Measurements from ENCODE around the gene TAF11L13.
"Not testable (repeated sequence)": the region's sequence is repeated elsewhere in the genome, so short reads cannot be mapped to it uniquely, and the experiment has no call there.

Gene TAF11L13

DNA sequence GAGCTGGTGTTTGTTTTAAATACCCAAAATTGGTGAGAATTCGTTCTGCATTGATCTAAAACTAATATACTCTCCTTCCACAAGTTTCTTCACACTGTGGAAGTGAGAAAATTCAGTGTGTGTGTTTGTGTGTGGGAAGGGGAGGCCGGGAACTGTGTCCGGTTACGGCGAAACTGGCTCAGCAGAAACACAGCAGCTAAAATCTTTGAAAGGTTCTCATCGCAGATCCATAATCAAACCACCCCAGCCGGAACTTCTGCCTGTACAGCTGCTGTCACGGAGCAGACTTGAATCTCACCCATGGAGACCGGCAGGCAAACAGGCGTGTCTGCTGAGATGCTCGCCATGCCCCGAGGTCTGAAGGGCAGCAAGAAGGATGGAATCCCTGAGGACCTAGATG, at the start of gene TAF11L13:
Gene TAF11L13, plus strand, starts transcription at position 301 of the 400 bp plus-strand sequence.
- H3K9me3 Mint-ChIP-seq; H3K4me1 Mint-ChIP-seq; H3K4me3 Mint-ChIP-seq; H3K27ac Mint-ChIP-seq; H3K36me3 Mint-ChIP-seq (ENCODE audit: low read depth); H3K27me3 Mint-ChIP-seq (ENCODE audit: low read depth): not testable (repeated sequence)

DNA sequence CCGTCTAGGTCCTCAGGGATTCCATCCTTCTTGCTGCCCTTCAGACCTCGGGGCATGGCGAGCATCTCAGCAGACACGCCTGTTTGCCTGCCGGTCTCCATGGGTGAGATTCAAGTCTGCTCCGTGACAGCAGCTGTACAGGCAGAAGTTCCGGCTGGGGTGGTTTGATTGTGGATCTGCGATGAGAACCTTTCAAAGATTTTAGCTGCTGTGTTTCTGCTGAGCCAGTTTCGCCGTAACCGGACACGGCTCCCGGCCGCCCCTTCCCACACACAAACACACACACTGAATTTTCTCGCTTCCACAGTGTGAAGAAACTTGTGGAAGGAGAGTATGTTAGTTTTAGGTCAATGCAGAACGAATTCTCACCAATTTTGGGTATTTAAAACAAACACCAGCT, 46.2 kb upstream of the TAF11L13 start, which contains the start of gene TAF11L7:
Gene TAF11L7, minus strand, starts transcription at position 101 of the 400 bp plus-strand sequence.
- H3K27ac Mint-ChIP-seq = not testable (repeated sequence)

DNA sequence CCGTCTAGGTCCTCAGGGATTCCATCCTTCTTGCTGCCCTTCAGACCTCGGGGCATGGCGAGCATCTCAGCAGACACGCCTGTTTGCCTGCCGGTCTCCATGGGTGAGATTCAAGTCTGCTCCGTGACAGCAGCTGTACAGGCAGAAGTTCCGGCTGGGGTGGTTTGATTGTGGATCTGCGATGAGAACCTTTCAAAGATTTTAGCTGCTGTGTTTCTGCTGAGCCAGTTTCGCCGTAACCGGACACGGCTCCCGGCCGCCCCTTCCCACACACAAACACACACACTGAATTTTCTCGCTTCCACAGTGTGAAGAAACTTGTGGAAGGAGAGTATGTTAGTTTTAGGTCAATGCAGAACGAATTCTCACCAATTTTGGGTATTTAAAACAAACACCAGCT, 41.0 kb upstream of the TAF11L13 start, which contains the start of gene TAF11L8:
Gene TAF11L8, minus strand, starts transcription at position 101 of the 400 bp plus-strand sequence.
- H3K36me3 Mint-ChIP-seq (ENCODE audit: low read depth); H3K27me3 Mint-ChIP-seq (ENCODE audit: low read depth); H3K4me3 Mint-ChIP-seq; H3K9me3 Mint-ChIP-seq; H3K4me1 Mint-ChIP-seq; H3K27ac Mint-ChIP-seq: not testable (repeated sequence)

More for the DNA sequence above, 46.2 kb upstream of the TAF11L13 start, which contains the start of gene TAF11L7:
- H3K27me3 Mint-ChIP-seq (ENCODE audit: low read depth); H3K9me3 Mint-ChIP-seq; H3K36me3 Mint-ChIP-seq (ENCODE audit: low read depth); H3K4me1 Mint-ChIP-seq; H3K4me3 Mint-ChIP-seq: not testable (repeated sequence)

DNA sequence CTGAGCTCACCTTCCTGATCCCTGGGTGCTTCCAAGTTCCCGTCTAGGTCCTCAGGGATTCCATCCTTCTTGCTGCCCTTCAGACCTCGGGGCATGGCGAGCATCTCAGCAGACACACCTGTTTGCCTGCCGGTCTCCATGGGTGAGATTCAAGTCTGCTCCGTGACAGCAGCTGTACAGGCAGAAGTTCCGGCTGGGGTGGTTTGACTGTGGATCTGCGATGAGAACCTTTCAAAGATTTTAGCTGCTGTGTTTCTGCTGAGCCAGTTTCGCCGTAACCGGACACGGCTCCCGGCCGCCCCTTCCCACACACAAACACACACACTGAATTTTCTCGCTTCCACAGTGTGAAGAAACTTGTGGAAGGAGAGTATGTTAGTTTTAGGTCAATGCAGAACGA, 37.6 kb upstream of the TAF11L13 start, which contains the start of gene TAF11L9:
Gene TAF11L9, minus strand, starts transcription at position 140 of the 400 bp plus-strand sequence.
- not testable (repeated sequence) for H3K9me3 Mint-ChIP-seq; H3K4me3 Mint-ChIP-seq; H3K36me3 Mint-ChIP-seq (ENCODE audit: low read depth); H3K27me3 Mint-ChIP-seq (ENCODE audit: low read depth); H3K4me1 Mint-ChIP-seq; H3K27ac Mint-ChIP-seq

DNA sequence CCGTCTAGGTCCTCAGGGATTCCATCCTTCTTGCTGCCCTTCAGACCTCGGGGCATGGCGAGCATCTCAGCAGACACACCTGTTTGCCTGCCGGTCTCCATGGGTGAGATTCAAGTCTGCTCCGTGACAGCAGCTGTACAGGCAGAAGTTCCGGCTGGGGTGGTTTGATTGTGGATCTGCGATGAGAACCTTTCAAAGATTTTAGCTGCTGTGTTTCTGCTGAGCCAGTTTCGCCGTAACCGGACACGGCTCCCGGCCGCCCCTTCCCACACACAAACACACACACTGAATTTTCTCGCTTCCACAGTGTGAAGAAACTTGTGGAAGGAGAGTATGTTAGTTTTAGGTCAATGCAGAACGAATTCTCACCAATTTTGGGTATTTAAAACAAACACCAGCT, 34.2 kb upstream of the TAF11L13 start, which contains the start of gene TAF11L10:
Gene TAF11L10, minus strand, starts transcription at position 101 of the 400 bp plus-strand sequence.
- not testable (repeated sequence) for H3K36me3 Mint-ChIP-seq (ENCODE audit: low read depth)

DNA sequence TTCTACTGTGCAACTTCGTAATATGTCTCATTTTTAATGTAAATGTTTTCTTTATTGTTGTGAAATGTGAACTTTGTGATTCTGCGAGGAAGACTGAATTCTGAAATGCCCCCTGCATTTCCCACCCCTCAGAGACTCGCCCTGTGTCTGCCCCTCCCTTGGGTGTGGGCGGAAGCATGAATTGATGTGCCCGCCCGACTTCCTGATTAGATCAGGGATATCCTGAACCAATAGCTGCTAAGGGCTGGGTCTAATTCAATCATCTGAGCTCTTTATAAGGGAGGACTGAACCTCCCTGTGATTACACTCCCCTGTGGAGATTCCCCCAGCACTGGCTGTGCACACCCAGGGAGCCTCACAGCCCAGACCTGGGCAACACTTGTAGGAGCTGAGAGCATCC, 28.0 kb upstream of the TAF11L13 start, which contains the start of gene TAF11L11:
Gene TAF11L11, plus strand, starts transcription at position 304 of the 400 bp plus-strand sequence.
- not testable (repeated sequence) for H3K9me3 Mint-ChIP-seq; H3K4me1 Mint-ChIP-seq; H3K4me3 Mint-ChIP-seq; H3K27me3 Mint-ChIP-seq (ENCODE audit: low read depth); H3K36me3 Mint-ChIP-seq (ENCODE audit: low read depth); H3K27ac Mint-ChIP-seq

More for the DNA sequence above, 34.2 kb upstream of the TAF11L13 start, which contains the start of gene TAF11L10:
- H3K4me3 Mint-ChIP-seq; H3K27me3 Mint-ChIP-seq (ENCODE audit: low read depth); H3K9me3 Mint-ChIP-seq; H3K4me1 Mint-ChIP-seq; H3K27ac Mint-ChIP-seq: not testable (repeated sequence)

DNA sequence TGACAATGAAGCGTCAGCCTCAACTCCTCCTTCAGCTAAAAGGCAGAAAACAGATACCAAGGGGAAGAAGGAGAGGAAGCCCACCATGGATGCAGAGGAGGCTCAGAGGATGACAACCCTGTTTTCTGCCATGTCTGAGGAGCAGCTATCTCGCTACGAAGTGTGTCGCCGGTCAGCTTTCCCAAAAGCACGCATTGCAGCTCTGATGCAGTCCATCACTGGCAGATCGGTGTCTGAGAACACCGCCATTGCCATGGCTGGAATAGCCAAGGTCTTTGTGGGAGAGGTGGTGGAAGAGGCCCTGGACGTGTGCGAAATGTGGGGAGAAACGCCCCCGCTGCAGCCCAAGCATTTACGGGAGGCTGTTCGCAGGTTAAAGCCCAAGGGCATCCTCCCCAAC, 26.9 kb upstream of the TAF11L13 start:
- H3K9me3 Mint-ChIP-seq = no peaks in the 10 kb centered on the region
- H3K27ac Mint-ChIP-seq = no peak overlapping the region
- H3K36me3 Mint-ChIP-seq (ENCODE audit: low read depth) = no peaks in the 10 kb centered on the region
- H3K4me3 Mint-ChIP-seq = no peak overlapping the region
- no peaks in the 10 kb centered on the region for H3K27me3 Mint-ChIP-seq (ENCODE audit: low read depth)
- no peaks in the 10 kb centered on the region for H3K4me1 Mint-ChIP-seq
- TF ChIP-seq, protein P1, sequence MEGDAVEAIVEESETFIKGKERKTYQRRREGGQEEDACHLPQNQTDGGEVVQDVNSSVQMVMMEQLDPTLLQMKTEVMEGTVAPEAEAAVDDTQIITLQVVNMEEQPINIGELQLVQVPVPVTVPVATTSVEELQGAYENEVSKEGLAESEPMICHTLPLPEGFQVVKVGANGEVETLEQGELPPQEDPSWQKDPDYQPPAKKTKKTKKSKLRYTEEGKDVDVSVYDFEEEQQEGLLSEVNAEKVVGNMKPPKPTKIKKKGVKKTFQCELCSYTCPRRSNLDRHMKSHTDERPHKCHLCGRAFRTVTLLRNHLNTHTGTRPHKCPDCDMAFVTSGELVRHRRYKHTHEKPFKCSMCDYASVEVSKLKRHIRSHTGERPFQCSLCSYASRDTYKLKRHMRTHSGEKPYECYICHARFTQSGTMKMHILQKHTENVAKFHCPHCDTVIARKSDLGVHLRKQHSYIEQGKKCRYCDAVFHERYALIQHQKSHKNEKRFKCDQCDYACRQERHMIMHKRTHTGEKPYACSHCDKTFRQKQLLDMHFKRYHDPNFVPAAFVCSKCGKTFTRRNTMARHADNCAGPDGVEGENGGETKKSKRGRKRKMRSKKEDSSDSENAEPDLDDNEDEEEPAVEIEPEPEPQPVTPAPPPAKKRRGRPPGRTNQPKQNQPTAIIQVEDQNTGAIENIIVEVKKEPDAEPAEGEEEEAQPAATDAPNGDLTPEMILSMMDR (IDR thresholded peaks at IDR 0.05; ENCODE audit: unreplicated experiment in 3 of 3) = no peak

DNA sequence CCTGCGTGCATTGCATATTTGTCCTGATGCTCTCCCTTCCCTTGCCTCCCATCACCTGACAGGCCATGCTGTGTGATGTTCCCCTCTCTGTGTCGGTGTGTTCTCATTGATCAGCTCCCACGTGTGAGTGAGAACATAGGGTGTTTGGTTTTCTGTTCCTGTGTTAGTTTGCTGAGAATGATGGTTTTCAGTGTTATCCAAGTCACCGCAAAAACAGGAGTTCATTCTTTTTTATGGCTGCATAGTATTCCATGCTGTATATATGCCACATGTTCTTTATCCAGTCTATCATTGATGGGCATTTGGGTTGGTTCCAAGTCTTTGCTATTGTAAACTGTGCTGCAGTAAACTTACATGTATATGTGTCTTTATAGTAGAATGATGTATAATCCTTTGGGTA, 24.4 kb upstream of the TAF11L13 start:
- not testable (repeated sequence) for H3K4me1 Mint-ChIP-seq; H3K27me3 Mint-ChIP-seq (ENCODE audit: low read depth); H3K4me3 Mint-ChIP-seq; H3K9me3 Mint-ChIP-seq; H3K27ac Mint-ChIP-seq; H3K36me3 Mint-ChIP-seq (ENCODE audit: low read depth)

DNA sequence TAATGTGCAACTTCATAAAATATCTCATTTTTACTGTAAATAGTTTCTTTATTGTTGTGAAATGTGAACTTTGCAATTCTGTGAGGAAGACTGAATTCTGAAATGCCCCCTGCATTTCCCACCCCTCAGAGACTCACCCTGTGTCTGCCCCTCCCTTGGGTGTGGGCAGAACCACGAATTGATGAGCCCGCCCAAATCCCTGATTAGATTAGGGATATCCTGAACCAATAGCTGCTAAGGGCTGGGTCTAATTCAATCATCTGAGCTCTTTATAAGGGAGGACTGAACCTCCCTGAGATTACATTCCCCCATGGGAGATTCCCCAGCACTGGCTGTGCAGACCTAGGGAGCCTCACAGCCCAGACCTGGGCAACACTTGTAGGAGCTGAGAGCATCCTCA, 21.8 kb upstream of the TAF11L13 start, which contains the start of gene TAF11L12:
Gene TAF11L12, plus strand, starts transcription at position 301 of the 400 bp plus-strand sequence.
- H3K36me3 Mint-ChIP-seq (ENCODE audit: low read depth); H3K4me3 Mint-ChIP-seq; H3K4me1 Mint-ChIP-seq; H3K9me3 Mint-ChIP-seq; H3K27ac Mint-ChIP-seq; H3K27me3 Mint-ChIP-seq (ENCODE audit: low read depth): not testable (repeated sequence)

DNA sequence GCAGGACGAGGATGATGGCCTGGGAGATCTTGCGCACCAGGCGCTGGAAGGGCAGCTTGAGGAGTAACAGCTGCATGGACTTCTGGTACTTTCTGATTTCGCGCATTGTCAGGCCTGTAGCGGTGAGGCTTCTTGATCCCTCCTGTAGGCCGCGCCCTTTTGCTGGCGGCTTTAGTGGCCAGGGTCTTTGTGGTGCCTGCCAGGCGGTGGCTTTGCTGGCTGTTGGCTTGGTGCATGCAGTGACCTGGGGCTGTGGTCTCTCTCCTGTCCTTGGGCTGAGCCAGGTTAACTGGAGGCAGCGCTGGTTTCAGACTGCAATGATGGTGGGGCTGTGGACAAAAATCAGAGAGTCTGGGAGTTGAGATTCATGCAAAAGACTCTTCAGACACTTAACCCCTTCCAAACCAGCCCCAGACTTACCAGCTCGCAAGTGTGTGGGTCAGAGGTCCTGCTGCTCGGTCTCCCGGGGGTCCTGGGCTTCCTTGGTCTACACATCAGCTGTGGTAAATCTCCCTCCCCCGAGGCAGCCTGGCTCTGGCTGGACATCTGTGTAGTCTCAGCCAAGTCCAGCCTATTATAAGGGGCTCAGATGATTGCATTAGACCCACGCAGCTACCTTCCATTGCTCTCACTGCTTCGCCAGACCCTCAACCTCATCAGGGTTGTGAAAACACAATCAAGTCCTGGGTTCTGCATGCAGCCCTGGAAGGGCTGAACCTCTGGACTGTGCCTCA, 16.8 kb upstream of the TAF11L13 start:
- Mint-ChIP-seq H3K4me3 (no peak overlapping the region), H3K9me3 (peaks cover 7% of the 10 kb centered on the region), H3K4me1 (no peaks in the 10 kb centered on the region), H3K27ac (no peak overlapping the region), H3K36me3 (ENCODE audit: low read depth) (no peaks in the 10 kb centered on the region), H3K27me3 (ENCODE audit: low read depth) (peaks cover 13% of the 10 kb centered on the region)
- TF ChIP-seq, protein P1 (IDR thresholded peaks at IDR 0.05; ENCODE audit: unreplicated experiment in 3 of 3) = no peak
